Cardiac muscle cell (in vitro differentiated cells and primary cell): ENCODE data around the gene ERO1B. TPM values are rescaled to one million over a fixed set of nuclear protein-coding genes. Genes with fewer than 3 reads are reported as not detected.

ENCODE experiments used
- DNase-seq, 2 donors: peaks; one replicate each; pipeline versions ENCODE4 v3.0.0 to v3.0.0-alpha.2; 2010 to 2017; ENCODE audit warnings: low read depth in 1 of 2, low spot score in 1 of 2
- H3K27ac ChIP-seq: fragments of 200-600 bp; sonication (generic); 2 replicates; pipeline ENCODE4 v1.5.1; 2016
- H3K27me3 ChIP-seq: fragments of 200-600 bp; sonication (generic); 2 replicates; pipeline ENCODE4 v1.6.0; 2016; ENCODE audit warnings: control low read depth
- H3K36me3 ChIP-seq: fragments of 200-600 bp; sonication (generic); 2 replicates; pipeline ENCODE4 v1.5.1; 2016; ENCODE audit warnings: control low read depth
- H3K4me1 ChIP-seq: fragments of 200-600 bp; sonication (generic); 2 replicates; pipeline ENCODE4 v1.8.1; 2017; ENCODE audit warnings: low read depth, mild to moderate bottlenecking, mixed run types
- H3K4me3 ChIP-seq: fragments of 200-600 bp; sonication (generic); 2 replicates; pipeline ENCODE4 v1.5.1; 2016; ENCODE audit warnings: mild to moderate bottlenecking
- H3K9me3 ChIP-seq: fragments of 200-600 bp; sonication (generic); 2 replicates; pipeline ENCODE4 v1.5.1; 2017; ENCODE audit warnings: low read depth, mild to moderate bottlenecking, control low read depth
- polyA plus RNA-seq: library from polyadenylated mRNA; unstranded; fragments of >200 nt; fragmentation: Nextera tagmentation; extraction: Ambion mirVana; gene quantifications from 2 replicates; pipeline ENCODE4 v1.2.1, GENCODE V29; 2016
- total RNA-seq: library from RNA; depleted of rRNA; stranded (reverse); fragments of >200 nt; gene quantifications from 2 replicates; pipeline ENCODE4 v1.2.3, GENCODE V29; 2016
- TF ChIP-seq, protein P1 (sequence below): IDR thresholded peaks from 2 replicates; pipeline ENCODE4 v1.5.1; 2012; ENCODE audit warnings: low read depth, mild to moderate bottlenecking, low read length

The ERO1B gene
- total and polyA plus RNA-seq, 2 experiments from 2014 or later: 2.2 to 2.7 TPM

- Histone ChIP-seq H3K4me3 (no peak overlapping the region), H3K9me3 (no peaks in the 10 kb centered on the region), H3K27me3 (no peaks in the 10 kb centered on the region), H3K36me3 (no peaks in the 10 kb centered on the region), H3K27ac (no peak overlapping the region), H3K4me1 (peaks cover 9% of the 10 kb centered on the region)
- TF ChIP-seq, protein P1, sequence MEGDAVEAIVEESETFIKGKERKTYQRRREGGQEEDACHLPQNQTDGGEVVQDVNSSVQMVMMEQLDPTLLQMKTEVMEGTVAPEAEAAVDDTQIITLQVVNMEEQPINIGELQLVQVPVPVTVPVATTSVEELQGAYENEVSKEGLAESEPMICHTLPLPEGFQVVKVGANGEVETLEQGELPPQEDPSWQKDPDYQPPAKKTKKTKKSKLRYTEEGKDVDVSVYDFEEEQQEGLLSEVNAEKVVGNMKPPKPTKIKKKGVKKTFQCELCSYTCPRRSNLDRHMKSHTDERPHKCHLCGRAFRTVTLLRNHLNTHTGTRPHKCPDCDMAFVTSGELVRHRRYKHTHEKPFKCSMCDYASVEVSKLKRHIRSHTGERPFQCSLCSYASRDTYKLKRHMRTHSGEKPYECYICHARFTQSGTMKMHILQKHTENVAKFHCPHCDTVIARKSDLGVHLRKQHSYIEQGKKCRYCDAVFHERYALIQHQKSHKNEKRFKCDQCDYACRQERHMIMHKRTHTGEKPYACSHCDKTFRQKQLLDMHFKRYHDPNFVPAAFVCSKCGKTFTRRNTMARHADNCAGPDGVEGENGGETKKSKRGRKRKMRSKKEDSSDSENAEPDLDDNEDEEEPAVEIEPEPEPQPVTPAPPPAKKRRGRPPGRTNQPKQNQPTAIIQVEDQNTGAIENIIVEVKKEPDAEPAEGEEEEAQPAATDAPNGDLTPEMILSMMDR: no peak
- no peak for DNase-seq
Measured at GRCh38 chr1:236207569-236207968, 74.2 kb downstream of the ERO1B start.

DNA sequence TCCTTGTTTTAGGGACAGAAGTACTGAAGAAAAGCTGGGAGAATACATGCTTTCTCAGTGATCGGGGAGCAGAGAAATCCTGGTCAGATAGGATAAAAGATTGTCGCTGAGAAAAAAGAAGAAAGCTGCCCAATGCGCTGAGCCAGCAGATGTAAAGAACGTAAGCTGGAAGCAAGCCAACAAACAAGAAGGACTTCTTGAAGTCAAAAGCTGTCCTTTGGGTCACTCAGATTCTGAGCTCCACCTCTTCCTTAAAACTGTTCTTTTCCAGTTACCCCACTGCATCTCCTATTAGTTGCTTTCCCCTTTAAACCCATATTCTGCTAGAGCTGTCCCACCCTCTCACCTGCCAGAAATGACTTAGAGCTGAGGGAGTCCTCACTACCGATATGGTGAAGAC is 74.6 kb downstream of the ERO1B start:
- DNase-seq: peak in 1 of 2 donors; percentile 17
- H3K27me3 ChIP-seq: no peaks in the 10 kb centered on the region
- no peak overlapping the region for H3K4me3 ChIP-seq
- peak overlapping the region; percentile 15 for H3K27ac ChIP-seq
- H3K9me3 ChIP-seq: no peaks in the 10 kb centered on the region
- TF ChIP-seq, protein P1: no peak
- no peaks in the 10 kb centered on the region for H3K36me3 ChIP-seq
- H3K4me1 ChIP-seq: peaks cover 9% of the 10 kb centered on the region

GRCh38 chr1:236206548-236206947 is 75.2 kb downstream of the ERO1B start:
- peak overlapping the region; percentile 15 for H3K27ac ChIP-seq
- no peaks in the 10 kb centered on the region for H3K9me3 ChIP-seq
- peak in 1 of 2 donors; percentile 39 for DNase-seq
- no peaks in the 10 kb centered on the region for H3K27me3 ChIP-seq
- TF ChIP-seq, protein P1: no peak
- H3K4me3 ChIP-seq: no peak overlapping the region
- peaks cover 9% of the 10 kb centered on the region for H3K4me1 ChIP-seq
- no peaks in the 10 kb centered on the region for H3K36me3 ChIP-seq

DNA sequence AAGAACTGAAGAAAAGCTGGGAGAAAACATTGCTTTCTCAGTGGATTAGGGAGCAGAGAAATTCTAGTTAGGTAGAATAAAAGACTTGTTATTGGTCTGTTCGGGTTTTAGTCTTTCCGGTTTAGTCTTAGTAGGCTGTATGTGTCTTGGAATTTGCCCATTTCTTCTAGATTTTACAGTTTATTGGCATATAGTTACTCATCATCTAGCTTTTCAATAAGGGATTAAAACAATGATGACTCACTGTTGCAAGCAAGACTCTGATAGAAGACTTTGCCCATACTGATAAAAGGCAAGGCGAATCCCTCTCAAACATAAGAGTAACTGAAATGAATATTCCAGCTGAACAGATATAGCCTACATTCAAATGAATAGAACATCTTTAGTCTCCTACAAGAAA is 77.1 kb downstream of the ERO1B start:
- no peak overlapping the region for H3K4me3 ChIP-seq
- H3K27me3 ChIP-seq: no peaks in the 10 kb centered on the region
- no peak overlapping the region for H3K27ac ChIP-seq
- H3K4me1 ChIP-seq: peaks cover 9% of the 10 kb centered on the region
- H3K9me3 ChIP-seq: no peaks in the 10 kb centered on the region
- DNase-seq: no peak
- TF ChIP-seq, protein P1: no peak
- H3K36me3 ChIP-seq: no peaks in the 10 kb centered on the region

GRCh38 chr1:236204039-236204438 is 77.7 kb downstream of the ERO1B start:
- DNase-seq: no peak
- TF ChIP-seq, protein P1: no peak

DNA sequence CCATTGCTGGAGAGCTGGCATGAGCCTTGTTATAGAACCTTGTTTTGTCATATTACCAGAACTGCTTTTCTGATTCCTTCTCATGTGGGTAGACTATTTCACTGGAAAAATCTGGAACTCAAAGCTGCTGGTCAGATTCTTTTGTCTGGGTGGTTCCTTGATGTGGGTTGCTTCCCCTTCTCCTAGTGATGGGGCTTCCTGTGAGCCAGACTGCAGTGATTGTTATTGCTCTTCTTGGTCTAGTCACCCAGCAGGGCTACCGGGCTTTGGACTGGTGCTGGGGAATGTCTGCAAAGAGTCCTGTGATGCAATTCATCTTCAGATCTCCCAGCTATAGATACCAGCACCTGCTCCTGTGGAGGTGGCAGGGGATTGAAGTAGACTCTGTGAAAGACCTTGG is 80.0 kb downstream of the ERO1B start:
- no peaks in the 10 kb centered on the region for H3K36me3 ChIP-seq
- DNase-seq: no peak
- H3K4me1 ChIP-seq: peaks cover 5% of the 10 kb centered on the region
- no peaks in the 10 kb centered on the region for H3K9me3 ChIP-seq
- no peaks in the 10 kb centered on the region for H3K27me3 ChIP-seq
- TF ChIP-seq, protein P1: no peak
- no peak overlapping the region for H3K27ac ChIP-seq
- H3K4me3 ChIP-seq: no peak overlapping the region

More at GRCh38 chr1:236204039-236204438, 77.7 kb downstream of the ERO1B start:
- H3K4me1 ChIP-seq: peaks cover 9% of the 10 kb centered on the region
- H3K27me3 ChIP-seq: no peaks in the 10 kb centered on the region
- H3K27ac ChIP-seq: no peak overlapping the region
- H3K9me3 ChIP-seq: no peaks in the 10 kb centered on the region
- no peaks in the 10 kb centered on the region for H3K36me3 ChIP-seq
- no peak overlapping the region for H3K4me3 ChIP-seq
